ENCODE measurements around the gene EGF. TPM values are rescaled to one million over a fixed set of nuclear protein-coding genes. Genes with fewer than 3 reads are reported as not detected.

EGF gene
- total RNA-seq, 1 experiment from 2014 or later = not detected

DNA sequence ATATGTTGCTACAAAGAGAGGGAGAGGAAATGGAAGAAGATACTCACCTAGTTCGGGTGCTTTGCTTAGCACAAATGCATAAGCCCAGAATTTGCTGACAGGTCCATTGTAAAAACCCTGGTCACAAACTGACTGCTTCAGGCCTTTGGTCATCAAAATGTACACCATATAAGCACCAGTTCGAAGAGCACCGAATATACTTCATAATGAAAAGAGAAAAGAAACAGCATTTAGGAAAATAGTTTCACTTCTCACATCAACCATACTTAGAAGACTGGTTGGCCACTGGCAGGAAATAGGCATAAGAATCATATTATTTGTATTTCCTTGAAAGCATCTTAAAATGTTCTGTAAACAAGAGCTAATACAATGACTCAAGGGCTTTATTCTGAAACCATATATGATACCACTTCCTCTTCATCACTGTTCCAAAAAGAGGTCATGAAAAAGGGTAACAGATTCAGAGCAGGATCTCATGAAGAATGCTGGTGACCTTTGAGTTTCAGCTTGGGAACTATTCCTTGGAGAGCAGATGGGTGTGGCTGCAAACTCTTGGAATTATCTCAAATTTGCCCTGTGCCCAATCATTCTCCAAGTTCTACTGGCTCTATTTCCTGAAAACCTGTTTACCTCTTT is 147.0 kb downstream of the EGF start:
- H3K4me1 ChIP-seq (ENCODE audit: control insufficient read depth, insufficient read depth, low read length) = no peaks in the 10 kb centered on the region
- intact Hi-C loops (cut with micrococcal nuclease; ENCODE audit: unreplicated experiment) (no loop called here), in situ Hi-C loops (cut with HindIII; ENCODE audit: low pct_unique_long_range_greater_than_20kb, low sequenced_read_pairs) (no loop called here)
- no peaks in the 10 kb centered on the region for H3K9me3 ChIP-seq (ENCODE audit: control insufficient read depth, insufficient read depth, low read depth, low read length)
- TF ChIP-seq POLR2AphosphoS5 (IDR thresholded peaks at IDR 0.05; ENCODE audit: low read depth, low read length) (no peak), SIN3A (IDR thresholded peaks at IDR 0.05; ENCODE audit: borderline replicate concordance, insufficient read depth, low read depth, low read length) (no peak), TCF7L2 (IDR thresholded peaks at IDR 0.05; ENCODE audit: low read depth, low read length) (no peak)
- TF ChIP-seq, protein P1, sequence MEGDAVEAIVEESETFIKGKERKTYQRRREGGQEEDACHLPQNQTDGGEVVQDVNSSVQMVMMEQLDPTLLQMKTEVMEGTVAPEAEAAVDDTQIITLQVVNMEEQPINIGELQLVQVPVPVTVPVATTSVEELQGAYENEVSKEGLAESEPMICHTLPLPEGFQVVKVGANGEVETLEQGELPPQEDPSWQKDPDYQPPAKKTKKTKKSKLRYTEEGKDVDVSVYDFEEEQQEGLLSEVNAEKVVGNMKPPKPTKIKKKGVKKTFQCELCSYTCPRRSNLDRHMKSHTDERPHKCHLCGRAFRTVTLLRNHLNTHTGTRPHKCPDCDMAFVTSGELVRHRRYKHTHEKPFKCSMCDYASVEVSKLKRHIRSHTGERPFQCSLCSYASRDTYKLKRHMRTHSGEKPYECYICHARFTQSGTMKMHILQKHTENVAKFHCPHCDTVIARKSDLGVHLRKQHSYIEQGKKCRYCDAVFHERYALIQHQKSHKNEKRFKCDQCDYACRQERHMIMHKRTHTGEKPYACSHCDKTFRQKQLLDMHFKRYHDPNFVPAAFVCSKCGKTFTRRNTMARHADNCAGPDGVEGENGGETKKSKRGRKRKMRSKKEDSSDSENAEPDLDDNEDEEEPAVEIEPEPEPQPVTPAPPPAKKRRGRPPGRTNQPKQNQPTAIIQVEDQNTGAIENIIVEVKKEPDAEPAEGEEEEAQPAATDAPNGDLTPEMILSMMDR (IDR thresholded peaks at IDR 0.05) = no peak
- TF ChIP-seq, protein P2, sequence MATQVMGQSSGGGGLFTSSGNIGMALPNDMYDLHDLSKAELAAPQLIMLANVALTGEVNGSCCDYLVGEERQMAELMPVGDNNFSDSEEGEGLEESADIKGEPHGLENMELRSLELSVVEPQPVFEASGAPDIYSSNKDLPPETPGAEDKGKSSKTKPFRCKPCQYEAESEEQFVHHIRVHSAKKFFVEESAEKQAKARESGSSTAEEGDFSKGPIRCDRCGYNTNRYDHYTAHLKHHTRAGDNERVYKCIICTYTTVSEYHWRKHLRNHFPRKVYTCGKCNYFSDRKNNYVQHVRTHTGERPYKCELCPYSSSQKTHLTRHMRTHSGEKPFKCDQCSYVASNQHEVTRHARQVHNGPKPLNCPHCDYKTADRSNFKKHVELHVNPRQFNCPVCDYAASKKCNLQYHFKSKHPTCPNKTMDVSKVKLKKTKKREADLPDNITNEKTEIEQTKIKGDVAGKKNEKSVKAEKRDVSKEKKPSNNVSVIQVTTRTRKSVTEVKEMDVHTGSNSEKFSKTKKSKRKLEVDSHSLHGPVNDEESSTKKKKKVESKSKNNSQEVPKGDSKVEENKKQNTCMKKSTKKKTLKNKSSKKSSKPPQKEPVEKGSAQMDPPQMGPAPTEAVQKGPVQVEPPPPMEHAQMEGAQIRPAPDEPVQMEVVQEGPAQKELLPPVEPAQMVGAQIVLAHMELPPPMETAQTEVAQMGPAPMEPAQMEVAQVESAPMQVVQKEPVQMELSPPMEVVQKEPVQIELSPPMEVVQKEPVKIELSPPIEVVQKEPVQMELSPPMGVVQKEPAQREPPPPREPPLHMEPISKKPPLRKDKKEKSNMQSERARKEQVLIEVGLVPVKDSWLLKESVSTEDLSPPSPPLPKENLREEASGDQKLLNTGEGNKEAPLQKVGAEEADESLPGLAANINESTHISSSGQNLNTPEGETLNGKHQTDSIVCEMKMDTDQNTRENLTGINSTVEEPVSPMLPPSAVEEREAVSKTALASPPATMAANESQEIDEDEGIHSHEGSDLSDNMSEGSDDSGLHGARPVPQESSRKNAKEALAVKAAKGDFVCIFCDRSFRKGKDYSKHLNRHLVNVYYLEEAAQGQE (IDR thresholded peaks at IDR 0.05; ENCODE audit: insufficient read depth in 1 of 2, low read depth in 2 of 2, low read length in 1 of 2) = no peak
- ATAC-seq (no peak), DNase-seq (ENCODE audit: low read depth, low spot score) (no peak)
- H3K27me3 ChIP-seq (ENCODE audit: control insufficient read depth, insufficient read depth, low read length) = no peaks in the 10 kb centered on the region
- CTCF ChIA-PET = no interaction called here
- no peaks in the 10 kb centered on the region for H3K36me3 ChIP-seq (ENCODE audit: control insufficient read depth, insufficient read depth, low read length)
- POLR2A ChIA-PET = no interaction called here
- BruUV-seq (replicated peaks) = no TSS peak
- H3K4me3 ChIP-seq (ENCODE audit: low read depth in 2 of 2, low read length in 2 of 2) = no peak overlapping the region
- H3K27ac ChIP-seq (ENCODE audit: low read length) = no peak overlapping the region

DNA sequence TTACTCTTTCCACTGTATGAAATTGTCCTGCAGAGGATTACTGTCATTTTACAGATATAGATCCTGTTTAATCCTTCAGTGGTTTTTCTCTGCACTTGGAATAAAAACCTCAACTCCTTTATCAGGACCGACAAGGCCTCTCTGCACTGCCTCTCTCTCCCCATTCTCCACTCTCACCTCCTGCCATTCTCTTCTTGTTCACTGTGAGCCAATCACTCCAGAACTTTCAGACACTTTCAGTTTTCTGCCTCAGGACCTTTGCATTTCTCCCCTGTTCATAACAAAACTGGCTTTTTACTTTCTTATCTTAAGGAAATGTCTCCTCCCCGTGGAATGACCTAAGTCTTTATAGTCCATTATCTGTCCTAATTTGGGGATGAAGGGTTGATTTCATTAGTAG is 148.4 kb downstream of the EGF start:
- no peak overlapping the region for H3K4me3 ChIP-seq (ENCODE audit: low read depth in 2 of 2, low read length in 2 of 2)
- no peaks in the 10 kb centered on the region for H3K36me3 ChIP-seq (ENCODE audit: control insufficient read depth, insufficient read depth, low read length)
- ChIA-PET POLR2A (no interaction called here), CTCF (no interaction called here)
- no peaks in the 10 kb centered on the region for H3K4me1 ChIP-seq (ENCODE audit: control insufficient read depth, insufficient read depth, low read length)
- no peaks in the 10 kb centered on the region for H3K27me3 ChIP-seq (ENCODE audit: control insufficient read depth, insufficient read depth, low read length)
- no peak for ATAC-seq
- BruUV-seq (replicated peaks) = no TSS peak
- DNase-seq (ENCODE audit: low read depth, low spot score) = no peak
- H3K27ac ChIP-seq (ENCODE audit: low read length) = no peak overlapping the region
- TF ChIP-seq TCF7L2 (IDR thresholded peaks at IDR 0.05; ENCODE audit: low read depth, low read length) (no peak), POLR2AphosphoS5 (IDR thresholded peaks at IDR 0.05; ENCODE audit: low read depth, low read length) (no peak), SIN3A (IDR thresholded peaks at IDR 0.05; ENCODE audit: borderline replicate concordance, insufficient read depth, low read depth, low read length) (no peak)
- TF ChIP-seq, protein P2 (IDR thresholded peaks at IDR 0.05; ENCODE audit: insufficient read depth in 1 of 2, low read depth in 2 of 2, low read length in 1 of 2) = no peak
- TF ChIP-seq, protein P1 (IDR thresholded peaks at IDR 0.05) = no peak
- intact Hi-C loops (cut with micrococcal nuclease; ENCODE audit: unreplicated experiment) = no loop called here
- H3K9me3 ChIP-seq (ENCODE audit: control insufficient read depth, insufficient read depth, low read depth, low read length) = no peaks in the 10 kb centered on the region
- in situ Hi-C loops (cut with HindIII; ENCODE audit: low pct_unique_long_range_greater_than_20kb, low sequenced_read_pairs) = no loop called here
